Subcutaneous adipose tissue (tissue), 4 donors: ENCODE measurements around the gene HS2ST1. TPM values are rescaled to one million over a fixed set of nuclear protein-coding genes. Genes with fewer than 3 reads are reported as not detected.

ENCODE experiments used
- total RNA-seq, 4 donors: library from RNA; depleted of rRNA; stranded (reverse); fragments of >200 nt; gene quantifications; one replicate each; pipeline ENCODE4 v1.1.0, GENCODE V29; 2016
- TF ChIP-seq, protein P1 (sequence below): fragments of 450-650 bp; IDR thresholded peaks from one replicate; pipeline ENCODE4 v1.5.1; 2016; ENCODE audit warnings: low read depth, mild to moderate bottlenecking, control low read depth, antibody characterized with exemption, moderate library complexity

The HS2ST1 gene
- total RNA-seq, 4 donors from 2014 or later, result 10.2 to 25.5 (median 15.7) TPM

DNA sequence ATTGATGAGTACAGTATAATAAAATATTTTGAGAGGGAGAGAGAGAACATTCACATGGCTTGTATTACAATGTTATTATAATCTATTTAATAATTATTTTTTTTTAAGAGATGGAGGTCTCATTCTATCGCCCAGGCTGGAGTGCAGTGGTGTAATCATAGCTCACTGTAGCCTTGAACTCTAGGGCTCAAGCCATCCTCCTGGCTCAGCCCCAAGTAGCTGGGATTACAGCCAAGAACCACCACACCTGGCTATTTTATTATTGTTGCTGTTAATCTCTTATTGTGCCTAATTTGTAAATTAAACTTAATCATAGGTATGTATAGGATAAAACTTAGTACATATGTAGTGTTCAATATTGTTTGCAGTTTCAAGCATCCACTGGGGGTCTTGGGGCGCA is 57.8 kb downstream of the HS2ST1 start:
- TF ChIP-seq, protein P1, sequence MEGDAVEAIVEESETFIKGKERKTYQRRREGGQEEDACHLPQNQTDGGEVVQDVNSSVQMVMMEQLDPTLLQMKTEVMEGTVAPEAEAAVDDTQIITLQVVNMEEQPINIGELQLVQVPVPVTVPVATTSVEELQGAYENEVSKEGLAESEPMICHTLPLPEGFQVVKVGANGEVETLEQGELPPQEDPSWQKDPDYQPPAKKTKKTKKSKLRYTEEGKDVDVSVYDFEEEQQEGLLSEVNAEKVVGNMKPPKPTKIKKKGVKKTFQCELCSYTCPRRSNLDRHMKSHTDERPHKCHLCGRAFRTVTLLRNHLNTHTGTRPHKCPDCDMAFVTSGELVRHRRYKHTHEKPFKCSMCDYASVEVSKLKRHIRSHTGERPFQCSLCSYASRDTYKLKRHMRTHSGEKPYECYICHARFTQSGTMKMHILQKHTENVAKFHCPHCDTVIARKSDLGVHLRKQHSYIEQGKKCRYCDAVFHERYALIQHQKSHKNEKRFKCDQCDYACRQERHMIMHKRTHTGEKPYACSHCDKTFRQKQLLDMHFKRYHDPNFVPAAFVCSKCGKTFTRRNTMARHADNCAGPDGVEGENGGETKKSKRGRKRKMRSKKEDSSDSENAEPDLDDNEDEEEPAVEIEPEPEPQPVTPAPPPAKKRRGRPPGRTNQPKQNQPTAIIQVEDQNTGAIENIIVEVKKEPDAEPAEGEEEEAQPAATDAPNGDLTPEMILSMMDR, result no peak

DNA sequence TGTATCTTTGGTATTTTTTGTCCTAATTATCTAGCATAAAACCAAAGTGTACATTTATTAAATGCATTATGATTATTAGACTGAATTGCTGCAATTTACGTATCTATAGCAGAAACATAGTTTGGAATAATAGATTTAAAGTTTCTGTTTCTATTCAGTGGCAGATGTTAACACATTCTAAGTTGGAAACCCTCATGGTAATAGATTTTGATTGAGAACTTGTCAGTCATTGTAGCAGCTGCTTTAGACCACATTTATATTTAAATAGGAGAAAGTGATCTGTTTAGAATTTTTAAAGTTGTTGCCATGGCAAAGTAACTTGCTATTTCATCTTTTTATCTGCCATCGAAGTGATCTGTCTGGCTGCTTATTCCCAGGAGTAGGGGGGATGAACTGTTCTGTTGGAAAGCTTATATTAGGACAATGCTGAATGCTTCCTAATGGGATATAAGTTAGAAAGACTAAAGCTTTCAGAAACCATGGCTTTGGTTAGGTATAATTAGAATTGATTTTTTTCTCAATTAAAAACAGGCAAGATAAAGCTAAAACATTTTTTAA is 61.6 kb downstream of the HS2ST1 start:
- TF ChIP-seq, protein P1, result no peak

DNA sequence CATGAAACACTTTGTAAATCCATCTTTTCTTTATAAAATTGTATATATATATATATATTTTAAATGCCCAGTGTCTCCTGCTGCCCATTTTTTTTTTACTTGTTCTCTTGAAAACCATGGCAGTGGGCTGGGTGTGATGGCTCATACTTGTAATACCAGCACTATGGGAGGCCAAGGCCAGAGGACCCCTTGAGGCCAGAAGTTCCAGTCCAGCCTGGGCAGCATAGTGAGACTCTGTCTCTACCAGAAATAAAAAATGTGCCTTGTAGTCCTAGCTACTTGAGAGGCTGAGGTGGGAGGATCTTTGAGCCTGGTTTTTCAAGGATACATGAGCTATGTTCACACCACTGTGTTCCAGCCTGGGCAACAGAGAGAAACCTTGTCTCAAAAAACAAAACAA is 62.2 kb downstream of the HS2ST1 start:
- TF ChIP-seq, protein P1, result no peak

DNA sequence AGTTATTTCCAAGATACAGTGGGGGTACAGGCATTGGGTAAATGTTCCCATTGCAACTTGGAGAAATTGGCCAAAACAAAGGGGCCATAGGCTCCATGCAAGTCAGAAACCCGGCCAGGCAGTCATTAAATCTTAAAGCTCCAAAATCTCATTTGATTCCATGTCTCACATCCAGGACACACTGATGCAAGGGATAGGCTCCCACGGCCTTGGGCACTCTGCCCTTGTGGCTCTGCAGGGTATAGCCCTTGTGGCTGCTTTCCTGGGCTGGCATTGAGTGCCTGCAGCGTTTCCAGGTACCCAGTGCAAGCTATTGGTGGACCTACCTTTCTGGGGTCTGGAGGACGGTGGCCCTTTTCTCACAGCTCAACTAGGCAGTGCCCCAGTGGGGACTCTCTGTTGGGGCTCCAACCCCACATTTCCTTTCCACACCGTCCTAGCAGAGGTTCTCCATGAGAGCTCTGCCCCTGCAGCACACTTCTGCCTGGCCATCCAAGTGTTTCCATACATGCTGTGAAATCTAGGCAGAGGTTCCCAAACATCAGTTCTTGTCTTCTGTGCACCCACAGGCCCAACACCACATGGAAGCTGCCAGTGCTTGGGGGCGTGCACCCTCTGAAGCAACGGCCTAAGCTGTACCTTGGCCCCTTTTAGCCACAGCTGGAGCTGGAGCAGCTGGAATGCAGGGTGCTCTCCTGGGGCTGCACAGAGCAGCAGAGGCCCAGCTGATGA is 67.2 kb downstream of the HS2ST1 start:
- TF ChIP-seq, protein P1, result no peak

DNA sequence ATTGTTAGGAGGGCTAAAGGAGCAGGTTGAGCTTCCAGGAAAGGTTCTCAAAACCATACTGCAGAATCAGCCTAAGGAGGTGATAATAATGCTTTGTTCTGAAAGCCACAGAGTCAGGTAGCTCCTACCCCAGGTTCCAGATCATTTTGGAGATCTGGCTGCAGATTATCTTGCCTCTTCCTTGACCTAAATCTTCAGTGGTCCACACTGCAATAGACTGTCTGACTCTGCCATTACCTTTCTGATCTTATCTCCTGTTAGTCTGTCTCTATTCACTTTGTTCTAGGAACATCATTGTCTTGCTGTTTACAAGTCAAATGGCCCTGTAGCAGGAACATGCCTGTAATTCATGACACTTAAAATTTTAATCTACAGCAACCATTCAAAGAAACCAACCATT is 73.0 kb downstream of the HS2ST1 start:
- TF ChIP-seq, protein P1, result no peak

DNA sequence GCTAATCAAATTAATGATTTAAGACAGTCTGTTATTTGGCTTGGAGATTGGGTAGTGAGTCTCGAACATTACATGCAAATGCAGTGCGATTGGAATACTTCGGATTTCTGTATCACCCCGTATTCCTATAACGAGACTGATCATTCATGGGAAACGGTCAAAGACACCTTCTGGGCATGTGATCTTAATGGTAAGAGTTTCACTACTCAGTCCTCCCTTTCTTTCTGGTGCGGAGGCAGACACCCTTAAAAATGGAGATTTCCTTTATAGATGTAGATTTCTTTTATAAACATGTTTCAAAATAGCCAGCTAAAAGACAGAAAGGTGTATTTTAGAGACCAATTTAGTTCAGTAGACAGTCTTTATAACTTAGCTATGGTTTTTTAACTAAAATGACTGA is 74.4 kb downstream of the HS2ST1 start:
- TF ChIP-seq, protein P1, result no peak

DNA sequence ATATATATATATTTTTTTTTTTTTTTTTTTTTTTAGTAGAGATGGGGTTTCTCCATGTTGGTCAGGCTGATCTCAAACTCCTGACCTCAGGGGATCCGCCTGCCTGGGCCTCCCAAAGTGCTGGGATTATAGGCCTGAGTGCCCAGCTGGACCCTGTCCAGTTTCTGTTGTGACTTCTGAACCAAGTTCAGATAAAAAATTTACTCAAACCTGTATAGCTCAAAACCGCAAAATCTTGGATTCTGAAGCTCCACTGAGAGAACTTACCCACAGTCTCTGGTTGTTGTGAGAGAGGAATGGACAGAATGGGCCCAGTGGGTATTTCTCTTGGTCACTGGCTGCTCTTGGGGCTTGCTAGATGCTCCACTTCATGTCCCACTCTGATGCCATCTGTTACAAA is 76.4 kb downstream of the HS2ST1 start:
- TF ChIP-seq, protein P1, result no peak
